Retinal pigment epithelial cell (primary cell): ENCODE measurements around the gene ZNF628.
A peak's percentile ranks its signal among the peaks of the same experiment; 100 is the strongest.

Experiments used
- DNase-seq: peaks from one replicate; pipeline ENCODE4 v3.0.0-alpha.2; 2010; ENCODE audit warnings: low read depth
- H3K4me3 ChIP-seq: 2 replicates; pipeline ENCODE4 v1.5.1; 2011; ENCODE audit warnings: mild to moderate bottlenecking, low read length, control low read depth, moderate library complexity
- CTCF ChIP-seq: conservative IDR thresholded peaks from 2 replicates; pipeline ENCODE4 v1.5.1; 2011; ENCODE audit warnings: low read depth, low read length, control low read depth, inconsistent platforms

ZNF628 gene

DNA sequence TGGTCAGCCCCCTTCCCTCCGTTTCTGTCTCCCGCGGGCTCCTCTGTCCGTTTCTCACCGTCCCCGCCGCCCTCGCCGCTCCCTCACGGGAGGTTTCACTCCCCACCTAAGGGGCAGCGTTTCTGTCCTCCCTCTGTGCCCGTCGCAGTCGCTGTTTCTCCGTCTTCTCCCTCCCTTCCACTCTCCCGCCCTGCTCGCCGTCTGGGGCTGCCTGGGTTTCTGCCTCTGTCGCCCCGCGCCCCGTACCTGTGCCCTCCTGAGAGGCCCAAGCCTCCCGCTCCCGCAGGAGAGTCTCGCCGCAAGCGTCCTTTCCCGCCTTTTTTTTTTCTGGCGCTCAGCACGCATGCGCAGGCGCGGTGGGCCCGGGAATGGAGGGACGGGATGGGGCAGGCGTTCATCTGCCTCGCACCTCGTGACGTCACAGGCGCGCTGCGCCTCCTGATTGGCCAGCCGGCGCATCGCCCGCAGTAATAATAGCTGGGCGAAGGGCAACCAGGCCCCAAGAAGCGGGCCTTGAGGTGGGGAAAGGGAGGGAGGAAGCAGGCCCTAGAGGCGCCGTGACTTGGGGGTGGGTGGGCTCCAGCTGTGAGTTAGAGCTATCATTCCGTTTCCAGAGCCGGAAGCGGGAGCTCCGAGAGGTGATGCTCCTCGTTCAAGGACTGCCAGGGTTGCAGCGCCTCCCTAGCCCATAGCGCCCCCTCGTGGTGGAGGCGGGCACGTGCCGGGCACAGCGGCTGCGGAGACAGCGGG lies 27.3 kb downstream of the ZNF628 start:
- H3K4me3 ChIP-seq = peak overlapping the region; percentile 57
- peak; percentile 91 for TF ChIP-seq CTCF
- DNase-seq = peak; percentile 63

DNA sequence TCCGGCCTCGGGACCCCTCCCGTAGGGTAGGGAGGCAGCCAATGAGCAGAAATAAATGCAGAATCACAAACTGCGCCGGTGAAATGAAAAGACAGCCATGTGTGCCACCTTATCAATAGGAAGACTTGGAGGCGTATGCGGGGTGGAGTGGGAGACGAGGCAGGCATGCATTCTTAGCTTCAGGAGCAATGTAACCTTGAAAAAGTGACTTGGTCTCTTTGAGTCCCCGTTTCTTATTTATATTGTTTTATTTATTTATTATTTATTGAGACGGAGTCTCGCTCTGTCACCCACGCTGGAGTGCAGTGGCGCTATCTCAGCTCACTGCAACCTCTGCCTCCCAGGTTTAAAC lies 27.8 kb downstream of the ZNF628 start:
- no peak for DNase-seq
- no peak overlapping the region for H3K4me3 ChIP-seq
- no peak for TF ChIP-seq CTCF

- DNase-seq = no peak
- no peak for TF ChIP-seq CTCF
- no peak overlapping the region for H3K4me3 ChIP-seq
Measured at GRCh38 chr19:55504981-55505380, 28.6 kb downstream of the ZNF628 start.

DNA sequence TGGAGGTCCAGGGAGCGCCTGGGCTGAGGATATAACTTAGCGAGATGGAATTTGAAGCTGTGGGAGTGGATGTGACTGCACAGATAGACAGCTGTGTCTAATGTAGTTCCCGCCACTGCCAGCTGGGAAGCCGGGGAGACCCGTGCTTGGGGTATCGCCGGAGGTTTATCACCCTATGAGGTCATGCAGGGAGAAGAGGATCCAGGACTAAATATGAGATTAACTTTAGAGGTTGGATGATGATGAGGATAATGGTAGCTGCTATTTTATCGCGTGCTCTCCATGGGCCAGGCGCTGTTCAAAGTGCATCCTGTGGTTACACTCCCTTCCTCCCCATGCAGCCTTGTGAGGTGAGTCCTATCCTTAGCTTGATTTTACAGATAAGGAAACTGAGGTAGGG lies 31.7 kb downstream of the ZNF628 start:
- TF ChIP-seq CTCF = no peak
- DNase-seq = no peak
- no peak overlapping the region for H3K4me3 ChIP-seq

DNA sequence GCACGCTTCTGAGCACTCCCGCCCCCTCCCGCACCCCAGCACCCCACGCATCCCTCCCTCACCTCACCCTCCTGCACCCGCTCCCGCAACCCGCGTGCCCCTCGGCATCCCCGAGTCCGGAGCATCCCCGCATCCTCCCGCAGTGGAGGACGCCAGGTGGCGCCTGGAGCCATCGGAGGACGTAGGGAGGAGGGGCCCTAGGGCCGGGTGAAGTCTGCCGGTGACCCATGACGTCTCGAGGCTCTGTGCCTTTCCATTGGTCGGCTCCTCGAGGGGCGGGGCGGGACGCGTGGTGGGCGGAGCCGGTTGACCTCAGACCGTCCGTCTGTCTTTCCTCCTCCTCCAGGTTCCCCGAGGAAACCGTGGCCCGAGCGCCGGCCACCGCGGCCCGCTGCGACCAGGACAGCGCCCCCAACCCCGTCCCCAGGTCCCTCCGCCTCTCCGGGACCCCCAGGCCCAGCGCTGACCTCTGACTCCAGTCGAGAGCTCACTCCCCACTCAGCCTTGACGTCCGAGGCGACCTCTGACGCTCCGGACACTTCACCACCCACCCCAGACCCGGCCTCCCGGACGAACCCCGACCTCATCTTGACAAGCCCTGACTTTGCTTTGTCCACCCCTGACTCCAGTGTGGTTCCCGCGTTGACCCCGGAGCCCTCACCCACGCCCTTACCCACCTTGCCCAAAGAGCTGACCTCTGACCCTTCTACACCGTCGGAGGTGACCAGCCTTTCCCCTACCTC lies 40.6 kb downstream of the ZNF628 start:
- H3K4me3 ChIP-seq = peak overlapping the region; percentile 44
- DNase-seq = peak; percentile 53
- peak; percentile 92 for TF ChIP-seq CTCF

- no peak for TF ChIP-seq CTCF
- DNase-seq = no peak
- H3K4me3 ChIP-seq = no peak overlapping the region
Measured at GRCh38 chr19:55519451-55520311, 43.3 kb downstream of the ZNF628 start.
